Measurements from ENCODE around the gene RHPN2.
"Not testable (repeated sequence)": the region's sequence is repeated elsewhere in the genome, so short reads cannot be mapped to it uniquely, and the experiment has no call there.

The RHPN2 gene

DNA sequence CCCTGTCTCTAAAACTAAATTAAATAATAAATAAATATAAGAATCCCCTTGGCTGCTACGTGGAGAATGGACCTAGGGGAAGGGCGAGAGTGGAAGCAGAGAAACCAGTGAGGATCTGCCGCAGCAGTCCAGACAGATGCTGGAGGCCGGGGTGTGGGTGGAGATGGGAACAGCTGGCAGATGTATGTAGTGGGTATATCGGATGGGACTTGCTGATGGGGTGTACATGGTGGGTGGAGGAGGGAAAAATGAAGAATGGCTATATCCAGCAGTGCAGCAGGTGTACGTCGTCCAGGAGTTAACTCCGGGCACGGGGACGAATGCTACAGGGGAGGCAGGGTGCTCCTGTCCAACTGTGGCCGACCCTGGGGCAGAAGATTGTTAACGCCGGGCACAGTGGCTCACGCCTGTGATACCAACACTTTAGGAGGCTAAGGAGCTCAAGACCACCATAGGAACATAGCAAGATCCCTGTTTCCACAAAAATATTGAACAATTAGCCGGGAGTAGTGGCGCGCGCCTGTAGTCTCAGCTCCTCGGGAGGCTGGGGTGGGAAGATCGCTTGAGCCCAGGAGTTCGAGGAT is 93.6 kb downstream of the RHPN2 start:
- DNase-seq: no peak

DNA sequence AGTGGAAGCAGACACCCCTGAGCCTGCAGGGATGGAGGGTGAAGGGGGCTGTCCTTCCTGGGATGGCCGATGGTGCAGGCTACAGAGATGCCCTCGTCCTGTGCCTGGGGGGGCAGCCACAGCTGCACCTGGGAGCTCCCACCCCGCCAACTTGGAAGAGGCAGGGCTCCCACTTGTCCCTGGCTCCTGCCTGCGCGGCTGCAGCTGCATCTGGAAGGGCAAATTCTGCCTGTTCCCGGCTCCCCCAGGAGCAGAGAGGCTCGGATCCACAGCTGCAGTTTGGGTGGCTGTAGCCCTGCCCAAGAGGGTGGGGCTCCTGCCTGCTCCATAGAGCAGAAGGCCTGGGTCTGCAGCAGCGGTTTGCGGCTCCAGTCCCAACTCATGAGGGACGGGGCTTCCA is 95.1 kb downstream of the RHPN2 start:
- DNase-seq: no peak

DNA sequence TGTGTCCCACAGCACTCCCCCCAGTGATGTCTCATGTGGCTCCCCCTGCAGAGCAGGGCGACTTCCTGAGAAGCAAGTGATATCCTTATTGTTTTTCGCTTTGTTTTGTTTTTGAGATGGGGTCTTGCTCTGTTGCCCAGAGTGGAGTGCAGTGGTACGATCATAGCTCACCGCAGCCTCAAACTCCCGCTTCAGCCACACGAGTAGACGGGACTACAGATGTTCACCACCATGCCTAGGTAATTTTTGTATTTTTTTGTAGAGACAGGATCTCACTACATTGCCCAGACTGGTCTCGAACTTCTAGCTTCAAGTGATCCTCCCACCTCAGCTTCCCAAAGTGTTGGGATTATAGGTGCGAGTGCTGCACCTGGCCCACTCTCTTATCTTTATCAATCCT is 97.9 kb downstream of the RHPN2 start:
- no peak for DNase-seq

DNA sequence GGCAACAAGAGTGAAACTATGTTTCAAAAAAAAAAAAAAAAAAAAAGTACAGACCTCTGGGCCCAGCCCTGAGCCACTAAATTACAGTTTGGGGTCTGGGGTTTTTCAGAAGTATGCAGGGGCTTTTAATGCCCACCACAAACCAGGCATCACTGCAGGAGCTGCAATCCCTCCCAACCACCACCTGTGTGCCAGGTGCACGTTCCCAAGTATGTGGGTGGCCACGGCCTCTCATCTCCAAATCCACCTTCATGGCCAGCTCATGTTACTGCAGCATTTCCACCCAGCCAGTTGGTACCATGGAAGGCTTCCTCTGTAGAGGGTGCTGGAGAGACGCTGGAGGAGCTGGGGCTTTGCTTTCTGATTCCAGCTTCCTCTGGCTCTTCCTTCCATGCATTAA is 119.4 kb downstream of the RHPN2 start:
- DNase-seq: no peak

DNA sequence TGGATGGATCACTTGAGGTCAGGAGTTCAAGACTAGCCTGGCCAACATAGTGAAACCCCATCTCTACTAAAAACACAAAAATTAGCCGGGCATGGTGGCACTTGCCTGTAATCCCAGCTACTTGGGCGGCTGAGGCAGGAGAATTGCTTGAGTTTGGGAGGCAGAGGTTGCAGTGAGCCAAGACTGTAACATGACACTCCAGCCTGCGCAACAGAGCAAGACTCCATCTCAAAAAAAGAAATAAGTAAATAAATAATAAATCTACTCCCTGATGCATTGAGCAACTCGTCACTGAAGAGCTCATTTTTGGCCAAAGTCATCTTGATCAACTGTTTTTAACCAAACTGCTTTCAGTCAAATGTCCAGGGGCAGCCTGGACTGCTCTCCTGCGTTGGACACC is 123.4 kb downstream of the RHPN2 start:
- DNase-seq: not testable (repeated sequence)

DNA sequence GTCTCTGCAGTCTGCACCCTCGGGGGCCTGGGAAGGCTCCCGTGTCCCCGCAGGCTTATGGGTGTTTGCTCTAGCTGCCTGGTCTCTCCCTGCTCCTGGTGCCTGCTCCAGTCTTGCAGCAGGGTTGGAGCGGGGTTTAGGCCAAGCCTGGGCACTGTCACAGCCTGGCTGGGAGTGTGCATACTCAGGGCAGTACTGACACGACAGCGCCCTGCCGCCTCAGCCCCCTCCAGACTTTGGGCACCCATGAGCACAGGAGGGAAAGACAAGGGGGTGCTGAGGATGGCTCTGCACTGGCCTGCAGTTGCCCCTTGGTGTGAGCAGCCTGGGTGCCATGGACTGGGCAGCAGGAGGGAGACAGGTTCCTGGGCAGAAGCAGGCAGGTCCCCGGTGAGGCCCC is 128.6 kb downstream of the RHPN2 start:
- no peak for DNase-seq

DNA sequence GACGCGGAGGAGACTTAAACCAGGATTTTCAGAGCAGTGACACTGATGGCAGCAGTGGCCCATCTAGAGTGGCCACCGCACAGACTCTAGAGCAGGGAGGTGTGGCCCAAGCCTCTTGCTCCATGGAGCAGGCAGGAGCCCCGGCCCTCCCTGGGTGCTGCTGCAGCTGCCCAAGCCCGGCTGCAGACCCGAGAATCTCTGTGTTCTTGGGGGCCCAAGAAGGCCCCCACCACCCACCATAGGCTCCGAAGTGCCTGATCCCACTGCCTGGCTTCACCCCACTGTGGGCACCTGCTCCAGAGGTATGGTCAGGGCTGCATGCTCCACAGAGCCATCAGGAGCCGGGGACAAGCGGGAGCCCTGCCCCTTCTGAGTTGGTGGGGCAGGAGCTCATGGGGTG is 129.1 kb downstream of the RHPN2 start:
- no peak for DNase-seq

DNA sequence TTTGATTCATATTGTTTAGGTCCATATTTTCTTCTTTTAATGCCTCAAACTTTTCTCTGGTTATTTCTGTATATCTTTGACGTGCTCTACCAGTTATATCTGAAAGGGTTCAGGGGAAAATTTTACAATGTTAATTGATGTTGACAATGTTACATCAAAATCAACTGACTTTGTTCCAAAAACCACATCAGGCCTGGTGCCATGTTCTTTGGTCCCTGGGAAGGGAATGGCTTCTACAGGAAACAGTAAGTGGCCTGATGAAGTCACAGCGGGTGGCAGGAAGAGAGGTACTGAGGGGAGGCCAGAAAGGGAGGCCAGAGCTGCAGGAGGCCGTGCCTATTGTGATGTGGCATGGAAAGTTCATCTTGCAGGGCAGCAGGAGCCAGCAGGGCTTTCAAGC is 131.1 kb downstream of the RHPN2 start:
- no peak for DNase-seq

DNA sequence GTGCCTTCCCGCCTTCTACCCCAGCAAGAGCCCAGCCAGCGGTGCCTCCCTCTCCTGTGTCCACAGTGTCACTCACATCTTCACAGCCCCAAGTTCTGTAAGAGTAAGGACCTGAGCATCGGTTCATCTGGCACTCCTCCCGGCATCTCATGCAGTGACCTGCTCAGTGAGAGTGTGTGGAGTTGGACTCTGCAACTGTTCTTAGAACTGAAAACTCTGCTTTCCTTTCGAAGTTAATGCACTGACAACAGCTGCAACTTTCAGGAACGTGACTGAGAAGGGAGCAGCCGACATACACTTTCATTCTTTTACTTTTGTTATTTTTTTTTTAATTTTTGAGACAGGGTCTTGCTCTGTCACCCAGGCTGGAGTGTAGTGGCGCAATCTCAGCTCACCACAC is 134.1 kb downstream of the RHPN2 start:
- DNase-seq: no peak

DNA sequence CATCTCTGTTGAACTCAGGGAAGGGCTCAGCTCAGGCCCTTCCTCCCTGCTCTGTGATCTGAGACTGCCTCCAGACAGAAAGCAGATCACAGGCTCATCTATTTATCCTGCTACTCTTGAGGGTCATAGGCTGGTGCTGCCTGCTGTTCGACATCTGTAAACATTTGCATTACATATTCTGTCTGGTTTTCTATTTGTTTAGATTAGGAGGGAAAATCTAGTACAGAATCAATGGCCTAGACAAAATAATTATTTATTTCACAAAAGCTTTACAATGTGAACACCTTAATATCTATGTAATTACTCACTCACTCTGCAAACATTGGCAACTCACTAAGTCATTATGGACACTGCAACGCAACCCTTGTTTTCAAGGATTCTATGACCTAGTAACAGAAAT is 135.9 kb downstream of the RHPN2 start:
- no peak for DNase-seq
